CD4-positive, alpha-beta T cell (primary cell): ENCODE data around the gene WRNIP1. TPM values are rescaled to one million over a fixed set of nuclear protein-coding genes. Genes with fewer than 3 reads are reported as not detected.

Experiments
- ATAC-seq: fragments of 200-7000 bp; cut with Tn5 transposase; one replicate; pipeline ENCODE4 v1.10.0; 2022; ENCODE audit warnings: mild to moderate bottlenecking; ENCODE audit not compliant: poor library complexity
- CTCF ChIA-PET: fragments of 350-600 bp; sonication (Branson Sonifier 250); formaldehyde crosslinking; loops from one replicate; lab custom pipeline; 2021; ENCODE audit warnings: antibody characterized with exemption, inconsistent platforms; lab: Charles Lee
- POLR2A ChIA-PET: fragments of 350-600 bp; sonication (Branson Sonifier 250); formaldehyde crosslinking; loops from one replicate; lab custom pipeline; 2021; ENCODE audit warnings: antibody characterized with exemption, inconsistent platforms; lab: Charles Lee
- DNase-seq, 14 experiments: peaks; one replicate each; pipeline ENCODE4 v3.0.0-alpha.2; 2013 to 2020; ENCODE audit warnings: mixed read lengths in 2 of 14
- H3K27ac ChIP-seq, 2 donors: one replicate each; pipeline versions ENCODE4 v1.5.1 to v1.7.0; 2013; ENCODE audit warnings: low read length in 2 of 2, low read depth in 1 of 2, mild to moderate bottlenecking in 1 of 2
- H3K27me3 ChIP-seq, 2 experiments: 1 replicate in 1 of 2; 2 replicates in 1 of 2; pipeline versions ENCODE4 v1.6.1 to v1.7.0; 2013; ENCODE audit warnings: low read length in 2 of 2, control low read depth in 1 of 2, mild to moderate bottlenecking in 1 of 2, moderate library complexity in 1 of 2; ENCODE audit not compliant: insufficient read depth in 2 of 2, control insufficient read depth in 1 of 2
- H3K36me3 ChIP-seq: one replicate; pipeline ENCODE4 v1.6.1; 2013; ENCODE audit warnings: low read length, control low read depth; ENCODE audit not compliant: insufficient read depth
- H3K4me1 ChIP-seq: one replicate; pipeline ENCODE4 v1.6.1; 2013; ENCODE audit warnings: low read length, control low read depth; ENCODE audit not compliant: insufficient read depth
- H3K4me3 ChIP-seq: one replicate; pipeline ENCODE4 v1.5.1; 2013; ENCODE audit warnings: mild to moderate bottlenecking, low read length, moderate library complexity
- H3K9me3 ChIP-seq, 2 experiments: 1 replicate in 1 of 2; 2 replicates in 1 of 2; pipeline versions ENCODE4 v1.6.1 to v1.7.0; 2013; ENCODE audit warnings: low read length in 2 of 2, mild to moderate bottlenecking in 2 of 2, control low read depth in 1 of 2, moderate library complexity in 1 of 2; ENCODE audit not compliant: control insufficient read depth in 1 of 2, insufficient read depth in 1 of 2
- H3K27ac Mint-ChIP-seq: one replicate; pipeline ENCODE4 v1.8.0; 2020; ENCODE audit warnings: mixed read lengths
- H3K27me3 Mint-ChIP-seq: one replicate; pipeline ENCODE4 v1.8.0; 2021; ENCODE audit warnings: mixed read lengths
- H3K36me3 Mint-ChIP-seq: one replicate; pipeline ENCODE4 v1.8.0; 2021; ENCODE audit warnings: low read depth, mixed read lengths
- H3K4me1 Mint-ChIP-seq: one replicate; pipeline ENCODE4 v1.8.0; 2021; ENCODE audit warnings: low read depth, mixed read lengths
- H3K4me3 Mint-ChIP-seq: one replicate; pipeline ENCODE4 v1.8.0; 2020; ENCODE audit warnings: mild to moderate bottlenecking, mixed read lengths
- H3K9me3 Mint-ChIP-seq: one replicate; pipeline ENCODE4 v1.8.0; 2020; ENCODE audit warnings: mixed read lengths
- intact Hi-C, 2 experiments: fragments of 100-400 bp; cut with DNase I in 1 of 2; cut with micrococcal nuclease in 1 of 2; formaldehyde crosslinking; loops; one replicate each; pipeline versions ENCODE4 v1.15.1 to v1.9.0; 2023 to 2025; cut with DNase I, micrococcal nuclease
- total RNA-seq, 174 experiments: library from RNA in 2 of 174; stranded (reverse) in 2 of 174; gene quantifications; one replicate each; pipeline ENCODE4 v1.2.3 and lab custom pipeline; 2021 to 2026
- TF ChIP-seq, protein P1 (sequence below): fragments of 200-600 bp; IDR thresholded peaks from one replicate; pipeline ENCODE4 v1.8.0; 2022; ENCODE audit warnings: antibody characterized with exemption, mild to moderate bottlenecking

Gene WRNIP1
- total RNA-seq, 2 experiments from 2014 or later, result 22.4 to 25.2 TPM

- Mint-ChIP-seq H3K9me3 (peaks cover 2% of the 10 kb centered on the region), H3K4me1 (no peaks in the 10 kb centered on the region), H3K36me3 (no peaks in the 10 kb centered on the region), H3K27ac (no peak overlapping the region), H3K4me3 (no peak overlapping the region), H3K27me3 (no peaks in the 10 kb centered on the region)
- no peak overlapping the region for H3K4me3 ChIP-seq
- CTCF ChIA-PET, result no interaction called here
- H3K4me1 ChIP-seq, result peaks cover 5% of the 10 kb centered on the region
- no peak overlapping the region for H3K27ac ChIP-seq
- no peaks in the 10 kb centered on the region for H3K36me3 ChIP-seq
- intact Hi-C loops, result no loop called here
- DNase-seq (peak in 1 of 14 experiments; percentile 34), ATAC-seq (no peak)
- POLR2A ChIA-PET, result no interaction called here
- no peaks in the 10 kb centered on the region for H3K27me3 ChIP-seq
- H3K9me3 ChIP-seq, result no peaks in the 10 kb centered on the region
- TF ChIP-seq, protein P1, sequence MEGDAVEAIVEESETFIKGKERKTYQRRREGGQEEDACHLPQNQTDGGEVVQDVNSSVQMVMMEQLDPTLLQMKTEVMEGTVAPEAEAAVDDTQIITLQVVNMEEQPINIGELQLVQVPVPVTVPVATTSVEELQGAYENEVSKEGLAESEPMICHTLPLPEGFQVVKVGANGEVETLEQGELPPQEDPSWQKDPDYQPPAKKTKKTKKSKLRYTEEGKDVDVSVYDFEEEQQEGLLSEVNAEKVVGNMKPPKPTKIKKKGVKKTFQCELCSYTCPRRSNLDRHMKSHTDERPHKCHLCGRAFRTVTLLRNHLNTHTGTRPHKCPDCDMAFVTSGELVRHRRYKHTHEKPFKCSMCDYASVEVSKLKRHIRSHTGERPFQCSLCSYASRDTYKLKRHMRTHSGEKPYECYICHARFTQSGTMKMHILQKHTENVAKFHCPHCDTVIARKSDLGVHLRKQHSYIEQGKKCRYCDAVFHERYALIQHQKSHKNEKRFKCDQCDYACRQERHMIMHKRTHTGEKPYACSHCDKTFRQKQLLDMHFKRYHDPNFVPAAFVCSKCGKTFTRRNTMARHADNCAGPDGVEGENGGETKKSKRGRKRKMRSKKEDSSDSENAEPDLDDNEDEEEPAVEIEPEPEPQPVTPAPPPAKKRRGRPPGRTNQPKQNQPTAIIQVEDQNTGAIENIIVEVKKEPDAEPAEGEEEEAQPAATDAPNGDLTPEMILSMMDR, result no peak
Observed at GRCh38 chr6:2810092-2810671, 45.0 kb downstream of the WRNIP1 start.

DNA sequence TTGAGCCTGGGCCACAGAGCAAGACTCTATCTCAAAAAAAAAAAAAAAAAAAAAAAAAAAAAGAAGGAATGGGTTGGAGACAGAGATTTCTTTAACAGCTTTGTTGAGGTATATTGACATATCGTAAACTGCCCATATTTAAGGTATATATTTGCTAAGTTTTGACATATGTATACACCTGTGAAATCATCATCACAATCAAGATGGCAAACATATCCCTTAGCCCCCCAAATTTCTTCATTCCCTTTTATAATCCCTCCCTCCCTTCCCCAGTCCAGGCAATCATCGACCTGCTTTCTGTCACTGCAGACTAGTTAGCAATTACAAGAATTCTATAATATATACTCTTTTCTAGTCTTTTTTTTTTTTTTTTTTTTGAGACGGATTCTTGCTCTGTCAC lies 47.5 kb downstream of the WRNIP1 start:
- Mint-ChIP-seq H3K36me3 (peaks cover 5% of the 10 kb centered on the region), H3K27me3 (no peaks in the 10 kb centered on the region), H3K27ac (no peak overlapping the region), H3K4me1 (peaks cover 14% of the 10 kb centered on the region), H3K4me3 (no peak overlapping the region), H3K9me3 (peaks cover 8% of the 10 kb centered on the region)
- peaks cover 5% of the 10 kb centered on the region for H3K4me1 ChIP-seq
- ATAC-seq (no peak), DNase-seq (no peak)
- H3K27ac ChIP-seq, result no peak overlapping the region
- H3K27me3 ChIP-seq, result no peaks in the 10 kb centered on the region
- no peaks in the 10 kb centered on the region for H3K36me3 ChIP-seq
- ChIA-PET POLR2A (no interaction called here), CTCF (interaction anchor here (0.7 kb wide), 1 partner anchor 119 kb away, joined by 5 read pairs; no protein-coding TSS in a partner anchor)
- TF ChIP-seq, protein P1, result no peak
- peaks cover 0 to 11% of the 10 kb centered on the region in 2 experiments for H3K9me3 ChIP-seq
- H3K4me3 ChIP-seq, result no peak overlapping the region
- intact Hi-C loops, result no loop called here

GRCh38 chr6:2816158-2816557 lies 51.0 kb downstream of the WRNIP1 start:
- H3K9me3 ChIP-seq, result peaks cover 0 to 11% of the 10 kb centered on the region in 2 experiments
- no peaks in the 10 kb centered on the region for H3K36me3 ChIP-seq
- no peaks in the 10 kb centered on the region for H3K4me1 ChIP-seq
- ChIA-PET POLR2A (interaction anchor here (1.1 kb wide), 1 partner anchor 10 kb away, joined by 3 read pairs; no protein-coding TSS in a partner anchor), CTCF (no interaction called here)
- Mint-ChIP-seq H3K27ac (no peak overlapping the region), H3K4me3 (no peak overlapping the region), H3K4me1 (peaks cover 35% of the 10 kb centered on the region), H3K9me3 (peaks cover 8% of the 10 kb centered on the region), H3K27me3 (no peaks in the 10 kb centered on the region), H3K36me3 (peaks cover 5% of the 10 kb centered on the region)
- H3K4me3 ChIP-seq, result no peak overlapping the region
- intact Hi-C loops, result no loop called here
- no peak for ATAC-seq
- TF ChIP-seq, protein P1, result no peak
- H3K27me3 ChIP-seq, result no peaks in the 10 kb centered on the region
- no peak for DNase-seq
- H3K27ac ChIP-seq, result no peak overlapping the region
